SK-N-SH (cell line): Measurements from ENCODE around the gene CELF4.

Experiments used
- CTCF ChIP-seq: fragments of 200-600 bp; sonication (generic); IDR thresholded peaks from 2 replicates; pipeline ENCODE4 v1.6.1; 2017; ENCODE audit warnings: antibody characterized with exemption, mild to moderate bottlenecking, moderate library complexity
- EP300 ChIP-seq, 2 experiments: IDR thresholded peaks; 2 replicates each; pipeline versions ENCODE4 v1.4.0 to v1.6.1; 2012; ENCODE audit warnings: borderline replicate concordance in 1 of 2, low read depth in 1 of 2, low read length in 1 of 2
- EZH2phosphoT487 ChIP-seq: fragments of 200-600 bp; sonication (generic); IDR thresholded peaks from 2 replicates; pipeline ENCODE4 v1.6.1; 2017; ENCODE audit warnings: low read depth, mixed run types, mild to moderate bottlenecking, antibody characterized with exemption, moderate library complexity, borderline replicate concordance
- NFIC ChIP-seq: IDR thresholded peaks from 2 replicates; pipeline ENCODE4 v1.4.0; 2012; ENCODE audit warnings: borderline replicate concordance
- TAF1 ChIP-seq: IDR thresholded peaks from 2 replicates; pipeline ENCODE4 v1.6.1; 2012; ENCODE audit warnings: low read depth, mild to moderate bottlenecking, low read length, moderate library complexity, borderline replicate concordance
- TCF12 ChIP-seq: IDR thresholded peaks from 2 replicates; pipeline ENCODE4 v1.4.0; 2012
- TEAD4 ChIP-seq: IDR thresholded peaks from 2 replicates; pipeline ENCODE4 v1.4.0; 2012; ENCODE audit warnings: mild to moderate bottlenecking, borderline replicate concordance; ENCODE audit not compliant: insufficient read depth
- ZBTB33 ChIP-seq: IDR thresholded peaks from 2 replicates; pipeline ENCODE4 v1.4.0; 2012; ENCODE audit warnings: low read depth, borderline replicate concordance

- TF ChIP-seq ZBTB33: no peak
- TF ChIP-seq TCF12: no peak
- TF ChIP-seq TEAD4: no peak
- no peak for TF ChIP-seq NFIC
- no peak for TF ChIP-seq EZH2phosphoT487
- TF ChIP-seq CTCF: no peak
- peak in 1 of 2 experiments; percentile 90; a peak in 2 of 4 replicates for TF ChIP-seq EP300 (IDR thresholded peaks at IDR 0.05; ENCODE audit: borderline replicate concordance in 1 of 2, low read depth in 1 of 2, low read length in 1 of 2)
- no peak for TF ChIP-seq TAF1
These were observed 15.3 kb downstream of the CELF4 start for GRCh38 chr18:37550118-37550875.
